SH-SY5Y (cell line): ENCODE measurements around the gene DENND2D.

Source experiments
- GATA2 ChIP-seq: IDR thresholded peaks from 2 replicates; pipeline ENCODE4 v1.6.1; 2011; ENCODE audit warnings: mild to moderate bottlenecking, low read depth, low read length
- GATA3 ChIP-seq: IDR thresholded peaks from 2 replicates; pipeline ENCODE4 v1.6.1; 2011; ENCODE audit warnings: low read depth, mild to moderate bottlenecking, low read length, moderate library complexity

Gene DENND2D

DNA sequence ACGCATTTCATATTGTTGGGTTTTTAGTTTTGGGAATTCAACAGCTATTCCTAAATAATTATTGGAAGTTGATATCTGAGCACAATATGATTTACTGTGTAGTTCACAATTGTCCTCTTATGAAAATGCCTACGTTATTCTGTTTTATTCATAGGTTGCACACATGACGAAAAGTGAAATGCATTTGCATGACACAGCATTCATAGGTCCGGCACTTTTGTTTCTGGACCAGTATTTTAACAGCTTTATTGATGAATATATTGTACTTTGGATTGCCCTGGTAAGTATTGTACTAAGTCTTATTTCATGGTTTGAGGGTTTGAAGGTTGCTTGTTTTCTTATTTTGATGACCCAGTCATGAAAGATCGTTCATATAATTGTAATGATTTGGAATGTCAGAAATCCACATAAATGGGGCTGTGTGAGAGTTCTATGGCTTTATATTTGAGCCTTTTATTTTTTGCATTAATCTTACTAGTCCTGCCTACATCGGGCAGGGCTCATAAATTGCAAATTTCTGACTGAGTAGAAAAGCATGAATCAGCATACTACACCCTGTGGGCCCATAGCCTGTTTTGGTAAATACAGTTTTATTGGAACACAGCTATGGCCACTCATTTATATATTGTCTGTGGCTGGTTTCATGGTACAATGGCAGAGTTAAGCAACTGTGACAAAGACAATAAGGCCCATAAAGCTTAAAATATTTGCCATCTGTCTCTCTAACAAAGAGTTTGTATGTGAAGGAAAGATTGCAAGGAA is 17.0 kb downstream of the DENND2D start:
- TF ChIP-seq GATA3 (no peak), GATA2 (no peak)

- TF ChIP-seq GATA2 (no peak), GATA3 (no peak)
These were observed 18.4 kb downstream of the DENND2D start for GRCh38 chr1:111182052-111182451.

GRCh38 chr1:111179968-111180533 is 20.4 kb downstream of the DENND2D start:
- TF ChIP-seq GATA2: no peak

GRCh38 chr1:111176678-111177077 is 23.8 kb downstream of the DENND2D start:
- TF ChIP-seq GATA2: no peak
- TF ChIP-seq GATA3: no peak

- TF ChIP-seq GATA3 (no peak), GATA2 (no peak)
These were observed 25.1 kb downstream of the DENND2D start for GRCh38 chr1:111175349-111175748.

- TF ChIP-seq GATA3 (no peak), GATA2 (no peak)
These were observed 26.4 kb downstream of the DENND2D start for GRCh38 chr1:111174070-111174469.

DNA sequence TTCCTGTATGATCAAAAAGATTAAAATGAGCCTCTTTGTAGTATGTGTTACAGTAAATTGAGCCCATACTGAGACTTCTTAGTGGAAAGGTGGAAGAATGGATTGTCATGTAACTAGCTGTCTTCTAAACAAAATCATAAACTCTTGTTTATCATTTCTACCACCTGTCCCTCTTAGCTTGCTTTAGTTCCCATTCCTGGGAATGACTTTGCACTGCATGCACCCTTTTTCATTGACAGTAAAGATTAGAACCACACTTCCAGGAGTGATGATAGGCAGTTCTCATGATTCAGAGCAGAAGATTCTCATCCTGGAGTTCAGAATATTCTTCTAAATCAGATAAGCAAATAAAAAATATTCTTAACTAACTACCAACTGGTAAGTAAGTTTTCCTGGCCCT is 28.0 kb downstream of the DENND2D start:
- TF ChIP-seq GATA3 (no peak), GATA2 (no peak)

DNA sequence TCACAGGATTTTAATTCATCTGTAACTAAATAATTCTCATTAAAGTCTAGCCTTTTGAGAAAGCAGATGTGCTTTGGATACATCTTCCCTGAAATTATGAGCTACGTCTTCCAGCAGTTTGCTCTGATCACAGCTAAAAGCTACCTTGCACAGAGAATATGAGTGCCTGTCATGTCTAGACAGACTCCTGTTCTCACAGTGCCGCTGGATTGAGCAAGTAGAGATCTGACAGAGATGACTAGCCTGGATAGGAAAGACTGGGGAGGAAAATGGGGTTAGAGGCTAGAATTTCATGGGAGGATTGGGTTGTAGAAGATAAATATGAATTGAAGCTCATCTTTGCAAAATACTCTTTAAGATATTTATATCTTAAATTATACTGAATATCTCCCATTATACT is 36.3 kb downstream of the DENND2D start:
- no peak for TF ChIP-seq GATA3

DNA sequence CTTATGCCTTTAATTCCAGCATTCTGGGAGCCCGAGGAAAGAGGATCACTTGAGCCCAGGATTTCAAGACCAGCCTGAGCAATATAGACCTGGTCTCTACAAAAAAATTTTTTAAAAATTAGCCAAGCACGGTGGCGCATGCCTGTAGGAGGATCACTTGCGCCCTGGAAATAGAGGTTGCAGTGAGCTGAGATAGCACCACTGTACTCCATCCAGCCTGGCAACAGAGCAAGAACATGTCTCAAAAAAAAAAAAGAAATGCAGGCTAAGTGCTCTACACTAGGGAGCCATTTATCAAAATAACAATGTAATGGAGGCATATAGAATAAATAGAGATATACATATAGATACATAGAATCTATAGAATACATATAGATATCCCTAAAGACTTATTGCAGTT is 37.1 kb downstream of the DENND2D start:
- no peak for TF ChIP-seq GATA2
- no peak for TF ChIP-seq GATA3

DNA sequence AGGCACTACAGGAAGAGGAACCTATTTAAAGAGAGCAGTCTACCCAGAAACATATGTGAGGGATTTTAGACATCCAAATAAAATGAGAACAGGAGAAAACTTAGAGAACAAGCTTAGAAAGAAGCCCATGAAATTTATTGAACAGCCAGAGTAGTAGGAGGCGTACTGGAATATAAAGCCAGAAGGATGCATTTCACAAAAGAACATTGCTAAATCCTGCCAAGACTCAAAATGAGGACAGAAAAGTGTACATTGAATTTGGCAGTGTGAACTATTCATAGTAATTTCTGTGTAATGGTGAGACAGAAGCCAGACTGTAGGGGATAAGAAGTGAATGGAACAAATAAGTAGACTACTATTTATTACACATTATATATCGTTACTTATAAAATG is 38.0 kb downstream of the DENND2D start:
- TF ChIP-seq GATA3 (no peak), GATA2 (no peak)

DNA sequence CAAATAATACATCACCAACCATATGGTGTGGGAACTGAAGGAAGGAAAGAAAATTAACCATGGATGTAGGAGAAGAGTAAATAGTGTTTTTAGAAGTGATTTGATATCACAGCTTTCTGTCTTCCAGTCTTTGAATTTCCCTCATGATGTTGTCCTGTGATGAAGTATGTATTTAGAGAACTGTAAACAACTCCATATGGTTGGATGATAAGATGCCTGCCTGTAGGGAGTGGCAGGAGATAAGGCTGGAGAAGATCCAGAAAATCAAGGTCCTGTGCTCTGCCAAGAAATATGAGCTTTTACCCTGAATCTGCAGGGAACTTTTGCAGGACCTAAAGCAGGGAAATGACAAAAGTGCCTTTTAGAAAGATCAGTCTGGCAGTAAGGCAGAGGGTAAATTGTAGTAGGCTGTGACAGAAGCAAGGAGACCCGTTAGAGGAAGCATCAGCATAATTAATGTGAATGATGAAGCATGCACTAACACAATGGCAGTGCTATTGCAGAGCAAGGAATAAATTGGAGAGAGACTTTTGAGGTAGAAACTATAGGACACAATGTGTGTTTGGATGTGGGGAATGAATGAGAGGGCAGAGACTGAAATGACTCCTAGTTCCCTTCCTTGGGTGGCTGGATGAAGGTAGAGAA is 38.5 kb downstream of the DENND2D start:
- TF ChIP-seq GATA3 (peak; percentile 59; the same call in 1 of the 2 replicates), GATA2 (peak; percentile 81)

DNA sequence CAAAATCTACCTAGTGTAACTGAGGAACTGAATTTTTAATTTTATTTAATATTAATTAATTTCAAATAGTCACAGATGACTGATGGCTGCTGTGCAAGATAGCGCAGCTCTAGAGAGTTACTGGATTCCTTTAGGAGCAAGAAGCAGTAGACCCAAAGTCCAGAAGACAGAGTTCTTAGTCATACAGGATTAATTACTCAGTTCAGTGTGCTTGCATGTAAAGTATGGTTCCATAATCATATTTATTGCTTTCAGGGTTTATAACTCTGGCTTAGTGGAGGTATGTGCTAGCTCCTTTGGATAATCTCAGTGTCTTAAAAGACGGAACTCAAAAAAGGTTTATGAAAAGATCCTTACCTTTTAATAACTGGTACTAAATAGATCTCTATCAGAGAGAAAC is 43.0 kb downstream of the DENND2D start:
- no peak for TF ChIP-seq GATA2
- no peak for TF ChIP-seq GATA3

GRCh38 chr1:111154021-111154999 is 46.1 kb downstream of the DENND2D start:
- TF ChIP-seq GATA3 (no peak), GATA2 (no peak)

GRCh38 chr1:111151838-111152237 is 48.6 kb downstream of the DENND2D start:
- no peak for TF ChIP-seq GATA2
- no peak for TF ChIP-seq GATA3
